ENCODE results near the gene SLC35F5.
"Not testable (repeated sequence)": the region's sequence is repeated elsewhere in the genome, so short reads cannot be mapped to it uniquely, and the experiment has no call there.

The SLC35F5 gene

DNA sequence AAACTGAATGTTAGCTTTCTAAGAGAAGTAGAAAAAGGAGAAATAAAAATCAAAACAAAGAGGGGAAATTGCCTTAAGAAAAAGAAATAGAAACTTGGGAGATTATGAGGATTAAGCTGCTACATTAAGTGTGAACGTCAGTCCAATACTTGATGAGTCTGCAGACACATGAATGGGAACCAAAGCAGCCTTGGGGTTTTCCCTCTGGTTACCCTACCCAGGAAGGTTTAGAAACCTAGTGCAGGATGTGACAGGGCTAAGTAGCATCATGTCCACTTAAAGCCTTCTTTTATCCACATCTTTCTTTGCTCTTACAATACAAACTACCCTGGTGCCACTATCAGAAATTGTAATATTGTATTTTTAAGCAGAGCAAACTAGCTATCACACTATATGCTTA, 22.3 kb downstream of the SLC35F5 start:
- in situ Hi-C loops (cut with MboI; ENCODE audit: low sequenced_read_pairs), result no loop called here
- Histone ChIP-seq H3K4me1 (no peaks in the 10 kb centered on the region), H3K9me3 (no peaks in the 10 kb centered on the region), H3K27me3 (ENCODE audit: low read depth) (no peaks in the 10 kb centered on the region), H3K36me3 (replicated peaks) (peaks cover 22% of the 10 kb centered on the region), H3K4me3 (no peak overlapping the region)
- no peak for DNase-seq (ENCODE audit: low spot score in 2 of 2)

DNA sequence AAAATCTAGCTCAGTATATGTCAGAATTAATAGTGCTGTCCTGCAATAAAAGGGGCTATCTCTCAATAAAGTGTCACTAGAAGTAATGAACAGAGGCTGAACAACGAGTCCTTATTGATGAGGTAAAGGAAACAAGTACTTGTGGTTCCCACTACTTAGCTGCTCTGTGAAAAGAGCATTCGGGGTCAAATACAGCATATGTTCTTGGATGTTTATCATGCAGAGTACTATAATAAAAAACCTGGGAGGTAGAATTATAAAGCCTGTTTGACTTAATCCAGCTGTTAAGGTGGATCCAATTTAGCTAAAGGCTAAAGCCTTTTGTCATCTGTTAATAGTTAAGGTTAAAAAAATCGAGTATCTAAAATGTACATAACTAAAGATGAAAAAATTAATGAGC, 32.4 kb downstream of the SLC35F5 start:
- H3K36me3 ChIP-seq (replicated peaks), result peaks cover 5% of the 10 kb centered on the region
- in situ Hi-C loops (cut with MboI; ENCODE audit: low sequenced_read_pairs), result no loop called here

DNA sequence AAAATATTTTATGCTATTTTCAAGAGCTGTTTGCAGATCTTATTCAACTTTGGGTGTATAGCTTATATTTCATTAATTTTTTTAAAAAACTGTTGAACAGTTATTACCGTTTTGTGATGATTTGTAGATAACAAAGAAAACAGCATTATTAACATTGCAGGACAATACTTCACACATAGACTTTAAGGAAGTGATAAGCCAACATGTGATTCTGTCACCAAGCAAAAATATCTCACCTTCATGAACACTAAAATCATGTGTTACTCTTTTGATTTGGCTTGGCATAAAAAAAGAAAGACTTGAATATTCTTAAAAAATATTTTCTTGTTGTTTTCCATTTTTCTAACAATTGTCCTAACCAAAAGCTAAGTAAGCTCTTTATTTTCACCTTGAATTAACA, 33.0 kb downstream of the SLC35F5 start:
- H3K9me3 ChIP-seq, result no peaks in the 10 kb centered on the region
- H3K4me1 ChIP-seq, result peaks cover 26% of the 10 kb centered on the region
- H3K4me3 ChIP-seq, result no peak overlapping the region
- peaks cover 5% of the 10 kb centered on the region for H3K36me3 ChIP-seq (replicated peaks)
- no peaks in the 10 kb centered on the region for H3K27me3 ChIP-seq (ENCODE audit: low read depth)
- DNase-seq (ENCODE audit: low spot score in 2 of 2), result no peak
- in situ Hi-C loops (cut with MboI; ENCODE audit: low sequenced_read_pairs), result no loop called here

More for the DNA sequence above, 32.4 kb downstream of the SLC35F5 start:
- peak; percentile 23 to 83 for DNase-seq (ENCODE audit: low spot score in 2 of 2)
- Histone ChIP-seq H3K9me3 (no peaks in the 10 kb centered on the region), H3K4me3 (no peak overlapping the region), H3K4me1 (peaks cover 26% of the 10 kb centered on the region), H3K27me3 (ENCODE audit: low read depth) (no peaks in the 10 kb centered on the region)

DNA sequence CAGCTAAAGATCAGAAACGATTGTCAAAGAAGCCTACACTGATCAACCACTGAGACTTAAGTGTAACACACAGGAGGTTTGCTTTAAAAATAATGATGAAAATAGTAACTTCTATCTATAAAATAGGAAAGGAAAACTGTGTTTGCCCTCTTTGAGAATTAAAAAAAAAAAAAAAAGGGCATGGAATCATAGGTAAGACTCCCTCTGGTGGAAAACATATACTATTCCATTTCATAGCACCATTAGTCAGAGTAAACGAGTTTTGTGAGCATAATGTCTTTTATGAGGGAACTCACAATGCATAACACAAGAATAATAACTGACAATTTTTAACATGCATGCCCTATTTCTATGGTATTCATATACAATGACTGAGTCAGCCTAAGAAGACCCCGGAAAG, 36.3 kb downstream of the SLC35F5 start:
- peak in 1 of 2 experiments; percentile 48 for DNase-seq (ENCODE audit: low spot score in 2 of 2)
- Histone ChIP-seq H3K36me3 (replicated peaks) (peaks cover 5% of the 10 kb centered on the region), H3K27me3 (ENCODE audit: low read depth) (no peaks in the 10 kb centered on the region), H3K4me3 (no peak overlapping the region), H3K4me1 (peaks cover 21% of the 10 kb centered on the region), H3K9me3 (no peaks in the 10 kb centered on the region)
- in situ Hi-C loops (cut with MboI; ENCODE audit: low sequenced_read_pairs), result no loop called here

DNA sequence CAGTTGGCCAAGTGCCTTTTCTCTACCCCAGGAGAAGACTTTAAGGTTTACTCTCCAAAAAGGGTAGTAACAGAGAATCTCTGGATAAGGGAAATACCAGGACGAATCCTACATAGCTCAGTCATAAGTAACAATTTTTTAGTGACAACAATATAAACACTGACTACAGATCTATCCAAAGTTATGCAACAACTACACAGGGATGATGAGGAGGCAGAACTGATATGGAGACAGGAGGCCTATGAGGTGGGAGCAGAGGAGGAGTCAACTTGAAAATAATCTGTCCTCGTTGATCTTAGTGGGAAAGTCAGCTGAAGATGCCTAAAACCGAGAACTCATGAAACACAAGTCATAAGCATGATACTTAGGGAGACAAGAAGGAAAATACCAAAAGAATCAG, 40.2 kb downstream of the SLC35F5 start:
- H3K9me3 ChIP-seq, result no peaks in the 10 kb centered on the region
- H3K27me3 ChIP-seq (ENCODE audit: low read depth), result no peaks in the 10 kb centered on the region
- in situ Hi-C loops (cut with MboI; ENCODE audit: low sequenced_read_pairs), result no loop called here
- peaks cover 3% of the 10 kb centered on the region; the same call in 1 of the 2 replicates for H3K4me1 ChIP-seq
- DNase-seq (ENCODE audit: low spot score in 2 of 2), result no peak
- H3K36me3 ChIP-seq (replicated peaks), result peaks cover 10% of the 10 kb centered on the region
- no peak overlapping the region for H3K4me3 ChIP-seq

DNA sequence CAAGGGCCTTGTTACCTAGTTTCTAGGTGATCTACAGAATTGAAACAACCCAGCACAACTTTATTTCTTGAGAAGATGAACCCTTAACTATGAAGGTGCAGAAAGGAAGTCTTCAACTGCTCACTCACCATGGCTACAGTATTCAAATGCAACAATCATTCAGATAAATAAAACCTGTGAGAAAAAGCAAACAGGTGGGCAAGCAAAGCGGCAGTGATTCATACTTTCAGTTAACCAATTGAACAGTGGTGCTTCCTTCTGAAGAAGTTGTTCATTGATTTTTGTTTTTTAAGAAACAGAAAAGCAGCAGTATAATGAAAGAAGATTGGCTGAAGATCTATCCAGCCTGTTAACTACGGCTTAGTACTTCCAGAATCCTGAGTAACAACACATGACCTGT, 43.5 kb downstream of the SLC35F5 start:
- in situ Hi-C loops (cut with MboI; ENCODE audit: low sequenced_read_pairs), result no loop called here
- peaks cover 10% of the 10 kb centered on the region for H3K36me3 ChIP-seq (replicated peaks)

DNA sequence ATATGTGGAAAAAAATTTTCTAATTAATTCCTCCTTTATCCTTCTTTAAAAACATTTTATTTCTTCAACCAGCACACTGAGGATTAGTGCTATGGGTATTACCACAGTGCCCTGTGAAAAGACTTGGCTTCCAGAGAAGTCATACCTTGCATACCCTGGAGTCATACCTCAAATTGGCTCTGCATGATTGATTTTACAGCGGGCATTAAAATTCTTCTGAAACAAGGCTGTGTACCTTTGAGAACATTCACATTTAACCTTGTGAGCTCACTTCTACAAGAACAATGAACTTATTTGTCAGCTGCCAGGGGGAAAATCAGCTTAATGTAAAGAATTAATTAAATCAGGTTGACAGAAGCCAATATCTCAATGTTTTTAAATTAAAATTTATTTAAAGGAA, 44.6 kb downstream of the SLC35F5 start:
- no peak overlapping the region for H3K4me3 ChIP-seq
- no peaks in the 10 kb centered on the region for H3K27me3 ChIP-seq (ENCODE audit: low read depth)
- no peaks in the 10 kb centered on the region for H3K9me3 ChIP-seq
- DNase-seq (ENCODE audit: low spot score in 2 of 2), result no peak
- H3K4me1 ChIP-seq, result no peaks in the 10 kb centered on the region
- in situ Hi-C loops (cut with MboI; ENCODE audit: low sequenced_read_pairs), result no loop called here
- H3K36me3 ChIP-seq (replicated peaks), result peaks cover 10% of the 10 kb centered on the region

More for the DNA sequence above, 43.5 kb downstream of the SLC35F5 start:
- Histone ChIP-seq H3K27me3 (ENCODE audit: low read depth) (no peaks in the 10 kb centered on the region), H3K4me3 (no peak overlapping the region), H3K4me1 (no peaks in the 10 kb centered on the region), H3K9me3 (no peaks in the 10 kb centered on the region)
- DNase-seq (ENCODE audit: low spot score in 2 of 2), result no peak

DNA sequence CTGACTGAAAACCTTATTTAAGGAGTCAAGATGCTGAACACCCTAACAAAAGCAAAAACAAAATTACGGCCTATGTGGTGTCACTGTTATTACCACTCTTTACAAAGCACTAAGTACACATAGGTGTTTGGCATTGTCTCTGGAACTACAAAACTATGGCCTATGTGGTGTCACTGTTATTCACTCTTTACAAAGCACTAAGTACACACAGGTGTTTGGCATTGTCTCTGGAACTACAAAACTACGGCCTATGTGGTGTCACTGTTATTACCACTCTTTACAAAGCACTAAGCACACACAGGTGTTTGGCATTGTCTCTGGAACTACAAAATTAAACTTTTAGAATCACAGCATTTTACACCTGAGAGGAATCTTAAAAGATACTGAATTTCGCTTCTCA, 47.4 kb downstream of the SLC35F5 start:
- in situ Hi-C loops (cut with MboI; ENCODE audit: low sequenced_read_pairs), result no loop called here
- Histone ChIP-seq H3K27me3 (ENCODE audit: low read depth) (no peaks in the 10 kb centered on the region), H3K4me3 (no peak overlapping the region), H3K4me1 (no peaks in the 10 kb centered on the region), H3K36me3 (replicated peaks) (peaks cover 10% of the 10 kb centered on the region), H3K9me3 (no peaks in the 10 kb centered on the region)
- DNase-seq (ENCODE audit: low spot score in 2 of 2), result no peak

DNA sequence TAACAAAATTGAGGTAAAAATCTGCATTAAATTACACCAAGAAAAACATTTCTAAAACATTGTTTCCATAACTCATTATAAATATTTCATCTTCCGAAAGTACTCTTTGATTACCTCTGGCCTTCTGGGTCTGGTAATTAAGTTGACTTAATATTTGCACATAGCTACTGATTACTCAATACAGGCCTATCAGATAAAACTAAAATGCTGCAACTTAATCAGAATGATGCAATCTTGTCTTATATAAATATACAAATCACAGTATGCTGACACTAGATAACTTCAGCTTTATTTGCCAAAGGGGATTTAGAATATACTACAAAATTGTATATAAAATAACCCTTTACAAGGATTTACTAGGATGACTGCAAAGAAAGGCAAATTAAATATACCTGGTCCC, 49.3 kb downstream of the SLC35F5 start:
- no peak overlapping the region for H3K4me3 ChIP-seq
- H3K27me3 ChIP-seq (ENCODE audit: low read depth), result no peaks in the 10 kb centered on the region
- no peaks in the 10 kb centered on the region for H3K4me1 ChIP-seq
- no peak for DNase-seq (ENCODE audit: low spot score in 2 of 2)
- in situ Hi-C loops (cut with MboI; ENCODE audit: low sequenced_read_pairs), result no loop called here
- H3K9me3 ChIP-seq, result no peaks in the 10 kb centered on the region
- no peaks in the 10 kb centered on the region for H3K36me3 ChIP-seq (replicated peaks)

DNA sequence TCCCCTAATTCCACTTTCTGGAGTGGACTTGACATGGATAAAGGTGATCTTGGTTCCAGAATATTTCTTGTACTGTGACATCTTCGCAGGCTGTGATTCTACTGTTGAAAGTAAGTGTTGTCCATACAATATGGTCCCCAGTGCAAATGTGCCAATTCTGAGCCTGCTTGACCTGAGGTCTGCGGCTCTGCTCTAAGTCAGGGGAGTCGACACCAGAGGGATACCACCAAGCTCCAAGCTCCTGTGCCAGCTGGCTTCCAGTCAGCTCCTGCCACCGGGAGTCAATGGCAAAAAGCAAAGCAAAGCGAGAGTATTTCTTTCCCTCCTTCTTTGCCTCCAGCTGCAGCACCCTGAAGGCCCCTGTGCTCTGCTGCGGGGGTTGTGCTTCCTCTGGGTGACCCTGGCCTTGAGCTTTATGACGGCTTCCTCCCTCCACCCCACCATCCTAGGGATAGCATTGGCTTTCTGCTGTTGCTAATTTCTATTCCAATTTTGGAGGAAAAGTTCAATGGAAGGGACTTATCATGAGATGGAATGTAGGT, 50.4 kb downstream of the SLC35F5 start:
- no peak for DNase-seq (ENCODE audit: low spot score in 2 of 2)
- H3K4me3 ChIP-seq, result no peak overlapping the region
- H3K4me1 ChIP-seq, result no peaks in the 10 kb centered on the region
- H3K36me3 ChIP-seq (replicated peaks), result no peaks in the 10 kb centered on the region
- H3K9me3 ChIP-seq, result no peaks in the 10 kb centered on the region
- no peaks in the 10 kb centered on the region for H3K27me3 ChIP-seq (ENCODE audit: low read depth)
- in situ Hi-C loops (cut with MboI; ENCODE audit: low sequenced_read_pairs), result no loop called here

DNA sequence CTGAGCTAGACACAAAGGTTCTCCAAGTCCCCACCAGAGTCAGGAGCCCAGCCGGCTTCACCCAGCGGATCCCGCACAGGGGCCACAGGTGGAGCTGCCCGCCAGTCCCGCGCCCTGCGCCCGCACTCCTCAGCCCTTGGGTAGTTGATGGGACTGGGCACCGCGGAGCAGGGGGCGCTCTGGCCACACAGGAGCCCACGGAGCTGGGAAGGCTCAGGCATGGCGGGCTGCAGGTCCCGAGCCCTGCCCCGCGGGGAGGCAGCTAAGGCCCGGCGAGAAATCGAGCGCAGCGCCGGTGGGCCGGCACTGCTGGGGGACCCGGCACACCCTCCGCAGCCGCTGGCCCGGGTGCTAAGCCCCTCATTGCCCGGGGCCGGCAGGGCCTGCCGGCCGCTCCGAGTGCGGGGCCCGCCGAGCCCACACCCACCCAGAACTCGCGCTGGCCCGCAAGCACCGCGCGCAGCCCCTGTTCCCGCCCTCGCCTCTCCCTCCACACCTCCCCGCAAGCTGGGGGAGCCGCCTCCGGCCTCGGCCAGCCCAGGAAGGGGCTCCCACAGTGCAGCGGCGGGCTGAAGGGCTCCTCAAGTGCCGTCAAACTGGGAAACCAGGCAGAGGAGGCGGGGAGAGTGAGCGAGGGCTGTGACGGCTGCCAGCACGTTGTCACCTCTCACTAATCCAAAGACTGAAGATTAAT, 52.0 kb downstream of the SLC35F5 start:
- H3K36me3 ChIP-seq (replicated peaks); H3K27me3 ChIP-seq (ENCODE audit: low read depth); H3K9me3 ChIP-seq; H3K4me1 ChIP-seq; in situ Hi-C loops (cut with MboI; ENCODE audit: low sequenced_read_pairs); DNase-seq (ENCODE audit: low spot score in 2 of 2); H3K4me3 ChIP-seq: not testable (repeated sequence)

DNA sequence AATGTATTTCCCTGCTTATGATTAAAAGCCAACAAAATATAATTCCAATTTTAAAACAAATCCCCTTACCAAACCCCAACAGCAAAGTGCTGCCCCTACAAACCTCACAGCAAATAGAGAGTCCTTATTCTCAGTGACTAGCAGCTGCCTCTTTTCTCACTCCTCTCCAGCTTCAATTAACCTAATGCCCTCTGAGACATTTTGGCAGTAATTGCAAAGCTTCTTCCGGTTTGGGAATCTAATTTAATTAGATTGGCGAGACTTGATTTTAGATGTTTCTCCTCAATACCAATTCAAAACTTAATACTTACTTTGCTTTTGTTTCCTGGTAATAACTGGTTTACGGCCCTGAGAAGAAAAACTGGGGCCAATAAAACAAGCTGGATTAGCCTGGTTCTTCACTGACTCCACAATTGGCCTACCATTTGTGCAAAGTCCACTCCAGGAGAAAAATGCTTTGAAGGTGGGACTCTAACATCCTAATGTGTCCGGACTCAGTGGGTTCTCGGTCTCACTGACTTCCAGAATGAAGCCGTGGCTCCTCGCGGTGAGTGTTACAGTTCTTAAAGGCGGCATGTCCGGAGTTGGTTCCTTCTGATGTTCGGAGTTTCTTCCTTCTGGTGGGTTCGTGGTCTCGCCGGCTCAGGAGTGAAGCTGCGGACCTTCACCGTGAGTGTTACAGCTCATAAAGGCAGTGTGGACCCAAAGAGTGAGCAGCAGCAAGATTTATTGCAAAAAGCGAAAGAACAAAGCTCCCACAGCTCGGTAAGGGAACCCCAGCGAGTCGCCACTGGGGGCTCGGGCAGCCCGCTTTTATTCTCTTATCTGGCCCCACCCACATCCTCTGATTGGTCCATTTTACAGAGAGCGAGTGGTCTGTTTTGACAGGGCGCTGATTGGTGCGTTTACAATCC, 52.8 kb downstream of the SLC35F5 start:
- DNase-seq (ENCODE audit: low spot score in 2 of 2), result no peak
- no peak overlapping the region for H3K4me3 ChIP-seq
- in situ Hi-C loops (cut with MboI; ENCODE audit: low sequenced_read_pairs), result no loop called here
- H3K27me3 ChIP-seq (ENCODE audit: low read depth), result no peaks in the 10 kb centered on the region
- H3K9me3 ChIP-seq, result no peaks in the 10 kb centered on the region
- no peaks in the 10 kb centered on the region for H3K36me3 ChIP-seq (replicated peaks)
- peaks cover 2% of the 10 kb centered on the region; the same call in 1 of the 2 replicates for H3K4me1 ChIP-seq

DNA sequence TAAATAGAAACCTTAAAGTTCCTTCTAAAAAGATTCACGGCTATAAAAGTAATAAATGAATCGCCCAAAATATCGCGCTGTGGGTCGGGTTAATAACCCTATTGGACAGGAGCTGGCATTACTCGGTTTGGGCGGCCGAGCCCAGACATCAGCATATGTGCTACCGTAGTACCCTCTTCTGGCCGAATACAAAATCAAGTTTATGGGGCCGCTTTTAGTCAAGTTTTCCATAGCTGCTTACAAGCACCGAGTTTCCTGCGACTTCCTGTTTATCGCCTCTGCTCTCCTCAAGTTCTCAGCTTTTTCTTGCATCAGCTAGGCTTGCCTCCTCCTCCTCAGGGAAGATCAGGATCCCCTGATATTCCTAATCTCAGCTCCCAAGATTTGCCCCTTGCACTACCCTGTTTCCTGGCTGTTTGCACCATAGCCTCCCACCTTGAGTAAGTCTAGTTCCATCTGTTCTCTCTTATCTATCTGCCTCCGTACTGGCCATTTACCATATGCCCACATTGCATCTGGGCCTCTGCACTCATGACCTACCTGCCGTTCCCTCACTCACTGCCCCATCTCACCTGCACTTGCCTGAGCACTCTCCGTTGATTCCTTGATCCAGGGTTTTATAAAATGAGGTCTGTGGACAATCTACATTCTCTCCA, 56.1 kb downstream of the SLC35F5 start:
- H3K9me3 ChIP-seq, result no peaks in the 10 kb centered on the region
- no peaks in the 10 kb centered on the region for H3K36me3 ChIP-seq (replicated peaks)
- no peaks in the 10 kb centered on the region for H3K27me3 ChIP-seq (ENCODE audit: low read depth)
- peaks cover 2% of the 10 kb centered on the region; the same call in 1 of the 2 replicates for H3K4me1 ChIP-seq
- in situ Hi-C loops (cut with MboI; ENCODE audit: low sequenced_read_pairs), result no loop called here
- DNase-seq (ENCODE audit: low spot score in 2 of 2), result peak; percentile 50 to 56
- H3K4me3 ChIP-seq, result no peak overlapping the region
